Neural cell (in vitro differentiated cells): ENCODE data around the gene ITGB3.

Experiments
- EP300 ChIP-seq: fragments of 450-650 bp; conservative IDR thresholded peaks from 2 replicates; pipeline ENCODE4 v1.6.1; 2014; ENCODE audit warnings: antibody characterized with exemption, mild to moderate bottlenecking, moderate library complexity; ENCODE audit not compliant: poor library complexity, severe bottlenecking
- EZH2 ChIP-seq: fragments of 200-600, 300-800 bp; shearing (Covaris generic), sonication (generic); IDR thresholded peaks from 2 replicates; pipeline ENCODE4 v1.6.1; 2014; ENCODE audit warnings: antibody characterized with exemption, low read length, borderline replicate concordance, mild to moderate bottlenecking; ENCODE audit not compliant: insufficient read depth, poor library complexity, severe bottlenecking
- POLR2AphosphoS5 ChIP-seq: IDR thresholded peaks from 2 replicates; pipeline ENCODE4 v1.6.1; 2012
- RAD21 ChIP-seq: fragments of 450-650 bp; conservative IDR thresholded peaks from 2 replicates; pipeline ENCODE4 v1.6.1; 2014; ENCODE audit warnings: antibody characterized with exemption, mild to moderate bottlenecking, moderate library complexity
- TAF1 ChIP-seq: IDR thresholded peaks from 2 replicates; pipeline ENCODE4 v1.6.1; 2012; ENCODE audit warnings: low read depth
- TF ChIP-seq, protein P1 (sequence below): IDR thresholded peaks from 2 replicates; pipeline ENCODE4 v1.6.1; 2012; ENCODE audit warnings: borderline replicate concordance
- TF ChIP-seq, protein P2 (sequence below): fragments of 450-650 bp; IDR thresholded peaks from 2 replicates; pipeline ENCODE4 v1.5.1; 2014; ENCODE audit warnings: antibody characterized with exemption, mild to moderate bottlenecking, moderate library complexity; ENCODE audit not compliant: poor library complexity, severe bottlenecking

DNA sequence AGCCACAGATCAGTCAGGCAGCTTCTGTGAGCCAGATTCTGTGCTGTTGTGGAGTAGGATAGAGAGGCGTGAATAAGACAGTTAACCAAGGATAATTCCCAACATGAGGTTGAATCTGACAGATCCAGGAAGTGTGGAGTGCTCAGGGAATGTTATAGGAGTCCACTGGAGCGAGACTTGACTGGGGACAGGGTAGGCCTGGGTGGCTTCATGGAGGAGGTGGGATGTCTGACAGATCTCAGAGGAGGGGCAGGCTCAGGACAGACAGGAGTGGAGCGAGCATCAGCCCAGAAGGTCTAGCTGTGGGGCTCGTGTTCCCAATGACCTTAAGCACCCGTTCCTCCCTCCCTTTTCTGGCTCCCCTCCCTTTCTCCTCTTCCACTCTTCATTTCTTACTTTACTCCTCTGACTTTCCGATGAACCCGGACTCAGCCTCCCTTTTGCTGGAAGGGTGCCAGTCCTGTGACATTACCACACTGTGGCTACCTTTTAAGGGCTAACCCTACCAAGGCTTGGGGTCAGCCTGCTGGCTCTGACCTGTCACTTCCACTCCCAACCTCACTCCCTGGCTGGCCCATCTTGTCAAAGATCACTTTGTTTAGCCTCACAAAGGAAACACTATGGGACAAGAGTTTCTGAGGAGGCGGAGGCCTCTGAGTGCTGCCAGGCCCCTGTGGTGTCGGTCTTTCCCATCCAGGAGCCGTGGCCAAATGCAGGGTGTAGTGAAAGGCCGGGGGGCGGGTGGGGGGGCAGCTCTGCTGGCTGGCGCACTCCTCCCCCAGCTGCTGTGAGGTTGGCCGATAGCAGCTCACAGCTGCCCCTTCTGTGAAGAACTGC lies 41.6 kb downstream of the ITGB3 start:
- TF ChIP-seq, protein P1, sequence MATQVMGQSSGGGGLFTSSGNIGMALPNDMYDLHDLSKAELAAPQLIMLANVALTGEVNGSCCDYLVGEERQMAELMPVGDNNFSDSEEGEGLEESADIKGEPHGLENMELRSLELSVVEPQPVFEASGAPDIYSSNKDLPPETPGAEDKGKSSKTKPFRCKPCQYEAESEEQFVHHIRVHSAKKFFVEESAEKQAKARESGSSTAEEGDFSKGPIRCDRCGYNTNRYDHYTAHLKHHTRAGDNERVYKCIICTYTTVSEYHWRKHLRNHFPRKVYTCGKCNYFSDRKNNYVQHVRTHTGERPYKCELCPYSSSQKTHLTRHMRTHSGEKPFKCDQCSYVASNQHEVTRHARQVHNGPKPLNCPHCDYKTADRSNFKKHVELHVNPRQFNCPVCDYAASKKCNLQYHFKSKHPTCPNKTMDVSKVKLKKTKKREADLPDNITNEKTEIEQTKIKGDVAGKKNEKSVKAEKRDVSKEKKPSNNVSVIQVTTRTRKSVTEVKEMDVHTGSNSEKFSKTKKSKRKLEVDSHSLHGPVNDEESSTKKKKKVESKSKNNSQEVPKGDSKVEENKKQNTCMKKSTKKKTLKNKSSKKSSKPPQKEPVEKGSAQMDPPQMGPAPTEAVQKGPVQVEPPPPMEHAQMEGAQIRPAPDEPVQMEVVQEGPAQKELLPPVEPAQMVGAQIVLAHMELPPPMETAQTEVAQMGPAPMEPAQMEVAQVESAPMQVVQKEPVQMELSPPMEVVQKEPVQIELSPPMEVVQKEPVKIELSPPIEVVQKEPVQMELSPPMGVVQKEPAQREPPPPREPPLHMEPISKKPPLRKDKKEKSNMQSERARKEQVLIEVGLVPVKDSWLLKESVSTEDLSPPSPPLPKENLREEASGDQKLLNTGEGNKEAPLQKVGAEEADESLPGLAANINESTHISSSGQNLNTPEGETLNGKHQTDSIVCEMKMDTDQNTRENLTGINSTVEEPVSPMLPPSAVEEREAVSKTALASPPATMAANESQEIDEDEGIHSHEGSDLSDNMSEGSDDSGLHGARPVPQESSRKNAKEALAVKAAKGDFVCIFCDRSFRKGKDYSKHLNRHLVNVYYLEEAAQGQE: no peak
- no peak for TF ChIP-seq EZH2
- TF ChIP-seq, protein P2, sequence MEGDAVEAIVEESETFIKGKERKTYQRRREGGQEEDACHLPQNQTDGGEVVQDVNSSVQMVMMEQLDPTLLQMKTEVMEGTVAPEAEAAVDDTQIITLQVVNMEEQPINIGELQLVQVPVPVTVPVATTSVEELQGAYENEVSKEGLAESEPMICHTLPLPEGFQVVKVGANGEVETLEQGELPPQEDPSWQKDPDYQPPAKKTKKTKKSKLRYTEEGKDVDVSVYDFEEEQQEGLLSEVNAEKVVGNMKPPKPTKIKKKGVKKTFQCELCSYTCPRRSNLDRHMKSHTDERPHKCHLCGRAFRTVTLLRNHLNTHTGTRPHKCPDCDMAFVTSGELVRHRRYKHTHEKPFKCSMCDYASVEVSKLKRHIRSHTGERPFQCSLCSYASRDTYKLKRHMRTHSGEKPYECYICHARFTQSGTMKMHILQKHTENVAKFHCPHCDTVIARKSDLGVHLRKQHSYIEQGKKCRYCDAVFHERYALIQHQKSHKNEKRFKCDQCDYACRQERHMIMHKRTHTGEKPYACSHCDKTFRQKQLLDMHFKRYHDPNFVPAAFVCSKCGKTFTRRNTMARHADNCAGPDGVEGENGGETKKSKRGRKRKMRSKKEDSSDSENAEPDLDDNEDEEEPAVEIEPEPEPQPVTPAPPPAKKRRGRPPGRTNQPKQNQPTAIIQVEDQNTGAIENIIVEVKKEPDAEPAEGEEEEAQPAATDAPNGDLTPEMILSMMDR: no peak
- TF ChIP-seq TAF1: no peak
- no peak for TF ChIP-seq POLR2AphosphoS5
- no peak for TF ChIP-seq RAD21
- no peak for TF ChIP-seq EP300
